ENCODE data around the gene NCS1.

DNA sequence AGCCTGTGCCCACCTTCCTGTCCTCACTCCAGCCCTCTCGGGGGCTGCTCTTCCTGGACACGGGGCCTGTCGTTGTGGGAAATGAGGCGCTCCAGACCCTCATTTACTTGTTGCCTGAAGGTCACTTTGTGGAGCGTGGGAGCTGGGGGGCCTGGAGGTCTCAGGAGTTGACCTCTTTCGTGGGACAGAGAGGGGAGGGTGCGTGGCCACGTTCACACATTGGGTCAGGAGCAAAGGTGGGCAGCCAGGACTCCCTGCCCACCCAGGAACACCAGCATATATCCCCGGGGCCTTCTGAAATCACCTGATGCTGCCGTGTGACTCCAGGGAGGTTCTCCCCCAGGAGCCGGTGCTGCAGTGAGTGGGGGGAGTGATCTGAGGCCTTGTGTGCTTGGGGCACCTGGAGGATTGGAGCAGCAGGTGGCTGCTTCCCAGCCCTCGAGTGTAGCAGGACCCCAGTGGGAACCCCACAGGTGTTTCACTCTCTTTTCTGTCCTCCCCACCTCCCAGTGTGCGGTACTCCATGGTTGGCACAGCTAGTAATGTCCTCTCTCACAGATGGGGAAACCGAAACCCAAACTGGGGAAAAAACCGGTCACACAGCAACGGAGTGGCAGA, 20.3 kb downstream of the NCS1 start:
- TF ChIP-seq SALL2 (tag by site-specific recombination; IDR thresholded peaks at IDR 0.05; ENCODE audit: borderline replicate concordance): no peak
- TF ChIP-seq, protein P1, sequence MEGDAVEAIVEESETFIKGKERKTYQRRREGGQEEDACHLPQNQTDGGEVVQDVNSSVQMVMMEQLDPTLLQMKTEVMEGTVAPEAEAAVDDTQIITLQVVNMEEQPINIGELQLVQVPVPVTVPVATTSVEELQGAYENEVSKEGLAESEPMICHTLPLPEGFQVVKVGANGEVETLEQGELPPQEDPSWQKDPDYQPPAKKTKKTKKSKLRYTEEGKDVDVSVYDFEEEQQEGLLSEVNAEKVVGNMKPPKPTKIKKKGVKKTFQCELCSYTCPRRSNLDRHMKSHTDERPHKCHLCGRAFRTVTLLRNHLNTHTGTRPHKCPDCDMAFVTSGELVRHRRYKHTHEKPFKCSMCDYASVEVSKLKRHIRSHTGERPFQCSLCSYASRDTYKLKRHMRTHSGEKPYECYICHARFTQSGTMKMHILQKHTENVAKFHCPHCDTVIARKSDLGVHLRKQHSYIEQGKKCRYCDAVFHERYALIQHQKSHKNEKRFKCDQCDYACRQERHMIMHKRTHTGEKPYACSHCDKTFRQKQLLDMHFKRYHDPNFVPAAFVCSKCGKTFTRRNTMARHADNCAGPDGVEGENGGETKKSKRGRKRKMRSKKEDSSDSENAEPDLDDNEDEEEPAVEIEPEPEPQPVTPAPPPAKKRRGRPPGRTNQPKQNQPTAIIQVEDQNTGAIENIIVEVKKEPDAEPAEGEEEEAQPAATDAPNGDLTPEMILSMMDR (tag by site-specific recombination; IDR thresholded peaks at IDR 0.05): no peak
- TF ChIP-seq ZNF571 (tag by site-specific recombination; IDR thresholded peaks at IDR 0.05): no peak
- no peak for TF ChIP-seq ZNF24 (tag by site-specific recombination; IDR thresholded peaks at IDR 0.05)
- TF ChIP-seq, protein P2, sequence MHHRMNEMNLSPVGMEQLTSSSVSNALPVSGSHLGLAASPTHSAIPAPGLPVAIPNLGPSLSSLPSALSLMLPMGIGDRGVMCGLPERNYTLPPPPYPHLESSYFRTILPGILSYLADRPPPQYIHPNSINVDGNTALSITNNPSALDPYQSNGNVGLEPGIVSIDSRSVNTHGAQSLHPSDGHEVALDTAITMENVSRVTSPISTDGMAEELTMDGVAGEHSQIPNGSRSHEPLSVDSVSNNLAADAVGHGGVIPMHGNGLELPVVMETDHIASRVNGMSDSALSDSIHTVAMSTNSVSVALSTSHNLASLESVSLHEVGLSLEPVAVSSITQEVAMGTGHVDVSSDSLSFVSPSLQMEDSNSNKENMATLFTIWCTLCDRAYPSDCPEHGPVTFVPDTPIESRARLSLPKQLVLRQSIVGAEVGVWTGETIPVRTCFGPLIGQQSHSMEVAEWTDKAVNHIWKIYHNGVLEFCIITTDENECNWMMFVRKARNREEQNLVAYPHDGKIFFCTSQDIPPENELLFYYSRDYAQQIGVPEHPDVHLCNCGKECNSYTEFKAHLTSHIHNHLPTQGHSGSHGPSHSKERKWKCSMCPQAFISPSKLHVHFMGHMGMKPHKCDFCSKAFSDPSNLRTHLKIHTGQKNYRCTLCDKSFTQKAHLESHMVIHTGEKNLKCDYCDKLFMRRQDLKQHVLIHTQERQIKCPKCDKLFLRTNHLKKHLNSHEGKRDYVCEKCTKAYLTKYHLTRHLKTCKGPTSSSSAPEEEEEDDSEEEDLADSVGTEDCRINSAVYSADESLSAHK (tag by site-specific recombination; IDR thresholded peaks at IDR 0.05): no peak
- TF ChIP-seq, protein P3, sequence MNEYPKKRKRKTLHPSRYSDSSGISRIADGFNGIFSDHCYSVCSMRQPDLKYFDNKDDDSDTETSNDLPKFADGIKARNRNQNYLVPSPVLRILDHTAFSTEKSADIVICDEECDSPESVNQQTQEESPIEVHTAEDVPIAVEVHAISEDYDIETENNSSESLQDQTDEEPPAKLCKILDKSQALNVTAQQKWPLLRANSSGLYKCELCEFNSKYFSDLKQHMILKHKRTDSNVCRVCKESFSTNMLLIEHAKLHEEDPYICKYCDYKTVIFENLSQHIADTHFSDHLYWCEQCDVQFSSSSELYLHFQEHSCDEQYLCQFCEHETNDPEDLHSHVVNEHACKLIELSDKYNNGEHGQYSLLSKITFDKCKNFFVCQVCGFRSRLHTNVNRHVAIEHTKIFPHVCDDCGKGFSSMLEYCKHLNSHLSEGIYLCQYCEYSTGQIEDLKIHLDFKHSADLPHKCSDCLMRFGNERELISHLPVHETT (tag by site-specific recombination; IDR thresholded peaks at IDR 0.05): no peak
- no peak for TF ChIP-seq ZNF510 (tag by site-specific recombination; IDR thresholded peaks at IDR 0.05; ENCODE audit: insufficient replicate concordance)
- TF ChIP-seq, protein P4, sequence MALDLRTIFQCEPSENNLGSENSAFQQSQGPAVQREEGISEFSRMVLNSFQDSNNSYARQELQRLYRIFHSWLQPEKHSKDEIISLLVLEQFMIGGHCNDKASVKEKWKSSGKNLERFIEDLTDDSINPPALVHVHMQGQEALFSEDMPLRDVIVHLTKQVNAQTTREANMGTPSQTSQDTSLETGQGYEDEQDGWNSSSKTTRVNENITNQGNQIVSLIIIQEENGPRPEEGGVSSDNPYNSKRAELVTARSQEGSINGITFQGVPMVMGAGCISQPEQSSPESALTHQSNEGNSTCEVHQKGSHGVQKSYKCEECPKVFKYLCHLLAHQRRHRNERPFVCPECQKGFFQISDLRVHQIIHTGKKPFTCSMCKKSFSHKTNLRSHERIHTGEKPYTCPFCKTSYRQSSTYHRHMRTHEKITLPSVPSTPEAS (tag by site-specific recombination; IDR thresholded peaks at IDR 0.05): no peak
- no peak for TF ChIP-seq ZNF501 (tag by site-specific recombination; IDR thresholded peaks at IDR 0.05)
- no peak for TF ChIP-seq ZNF830 (tag by site-specific recombination; IDR thresholded peaks at IDR 0.05; ENCODE audit: low read depth)
